HG03565 (cell line): ENCODE data around the gene SRRT.
"Not testable (repeated sequence)": the region's sequence is repeated elsewhere in the genome, so short reads cannot be mapped to it uniquely, and the experiment has no call there.

Source experiments
- ATAC-seq: cut with Tn5 transposase; IDR thresholded peaks from one replicate; pipeline ENCODE4 v1.9.1; 2021; ENCODE audit warnings: mild to moderate bottlenecking, moderate library complexity; ENCODE audit not compliant: unreplicated experiment

Gene SRRT

GRCh38 chr7:100893318-100893895 is 18.5 kb downstream of the SRRT start:
- no peak for ATAC-seq

- ATAC-seq = no peak
Observed at GRCh38 chr7:100893910-100894721, 19.2 kb downstream of the SRRT start.

GRCh38 chr7:100894860-100895700 is 20.2 kb downstream of the SRRT start:
- ATAC-seq = no peak

- no peak for ATAC-seq
Observed at GRCh38 chr7:100895701-100895955, 20.7 kb downstream of the SRRT start, which contains the start of gene ACHE. Gene ACHE, minus strand, starts transcription at chr7:100895888. Its CDS starts 1,656 bp downstream, at chr7:100894232.

GRCh38 chr7:100895956-100896731 is 21.2 kb downstream of the SRRT start:
- no peak for ATAC-seq

GRCh38 chr7:100896732-100897608 is 22.1 kb downstream of the SRRT start:
- no peak for ATAC-seq

- ATAC-seq = no peak
Observed at GRCh38 chr7:100897772-100898454, 23.0 kb downstream of the SRRT start.

GRCh38 chr7:100899432-100899831 is 24.5 kb downstream of the SRRT start:
- no peak for ATAC-seq

- ATAC-seq = no peak
Observed at GRCh38 chr7:100900978-100901377, 26.1 kb downstream of the SRRT start.

GRCh38 chr7:100901921-100902332 is 27.0 kb downstream of the SRRT start:
- ATAC-seq = no peak

- ATAC-seq = no peak
Observed at GRCh38 chr7:100902638-100903037, 27.7 kb downstream of the SRRT start.

GRCh38 chr7:100908512-100908911 is 33.6 kb downstream of the SRRT start:
- ATAC-seq = no peak

- ATAC-seq = not testable (repeated sequence)
Observed at GRCh38 chr7:100910443-100910842, 35.5 kb downstream of the SRRT start.

GRCh38 chr7:100911484-100911883 is 36.6 kb downstream of the SRRT start:
- ATAC-seq = no peak

GRCh38 chr7:100914208-100914878 is 39.4 kb downstream of the SRRT start:
- no peak for ATAC-seq

- no peak for ATAC-seq
Observed at GRCh38 chr7:100914879-100915447, 40.1 kb downstream of the SRRT start.

GRCh38 chr7:100919335-100919734 is 44.4 kb downstream of the SRRT start:
- ATAC-seq = not testable (repeated sequence)

GRCh38 chr7:100919779-100920437 is 45.0 kb downstream of the SRRT start:
- ATAC-seq = not testable (repeated sequence)
